Type B pancreatic cell (in vitro differentiated cells): ENCODE measurements around the gene CDC123. TPM values are rescaled to one million over a fixed set of nuclear protein-coding genes. Genes with fewer than 3 reads are reported as not detected.
"Not testable (repeated sequence)": the region's sequence is repeated elsewhere in the genome, so short reads cannot be mapped to it uniquely, and the experiment has no call there.

Source experiments
- DNase-seq: peaks from one replicate; pipeline ENCODE4 v3.0.0; 2021; ENCODE audit warnings: mixed read lengths; ENCODE audit not compliant: unreplicated experiment; ENCODE audit errors: extremely low spot score
- H3K27ac Mint-ChIP-seq: 2 replicates; pipeline ENCODE4 v1.8.0; 2021; ENCODE audit warnings: mild to moderate bottlenecking, mixed read lengths
- H3K27me3 Mint-ChIP-seq: 2 replicates; pipeline ENCODE4 v1.8.0; 2021; ENCODE audit warnings: mixed read lengths
- H3K36me3 Mint-ChIP-seq: 2 replicates; pipeline ENCODE4 v1.8.0; 2021; ENCODE audit warnings: mixed read lengths
- H3K4me1 Mint-ChIP-seq: one replicate; pipeline ENCODE4 v1.8.0; 2021; ENCODE audit warnings: mixed read lengths; ENCODE audit not compliant: unreplicated experiment
- H3K4me3 Mint-ChIP-seq: 2 replicates; pipeline ENCODE4 v1.8.0; 2021; ENCODE audit warnings: mild to moderate bottlenecking, mixed read lengths
- H3K9me3 Mint-ChIP-seq: 2 replicates; pipeline ENCODE4 v1.8.0; 2021; ENCODE audit warnings: mixed read lengths
- CTCF ChIP-seq: fragments of 200-600 bp; sonication (generic); conservative IDR thresholded peaks from 2 replicates; pipeline ENCODE4 v1.5.0; 2021; ENCODE audit warnings: antibody characterized with exemption, mild to moderate bottlenecking
- total RNA-seq: library from RNA; stranded (reverse); gene quantifications from 2 replicates; pipeline ENCODE4 v1.2.1, GENCODE V29; 2021; ENCODE audit warnings: low replicate concordance

The CDC123 gene
- total RNA-seq, 1 donor from 2014 or later = 81.5 TPM

- DNase-seq = peak; percentile 82
- H3K27me3 Mint-ChIP-seq = no peaks in the 10 kb centered on the region
- H3K27ac Mint-ChIP-seq = peak overlapping the region; percentile 90
- H3K4me1 Mint-ChIP-seq = peaks cover 9% of the 10 kb centered on the region
- TF ChIP-seq CTCF = peak; percentile 85
- H3K4me3 Mint-ChIP-seq = peak overlapping the region; percentile 85
- H3K36me3 Mint-ChIP-seq = no peaks in the 10 kb centered on the region
- H3K9me3 Mint-ChIP-seq = no peaks in the 10 kb centered on the region
Observed at GRCh38 chr10:12264204-12264940, 68.4 kb downstream of the CDC123 start.

- H3K9me3 Mint-ChIP-seq = peaks cover 4% of the 10 kb centered on the region
- no peaks in the 10 kb centered on the region for H3K27me3 Mint-ChIP-seq
- peaks cover 9% of the 10 kb centered on the region for H3K4me1 Mint-ChIP-seq
- no peaks in the 10 kb centered on the region for H3K36me3 Mint-ChIP-seq
- peak overlapping the region; percentile 26 for H3K27ac Mint-ChIP-seq
- no peak for TF ChIP-seq CTCF
- H3K4me3 Mint-ChIP-seq = no peak overlapping the region
- no peak for DNase-seq
Observed at GRCh38 chr10:12269056-12269455, 73.1 kb downstream of the CDC123 start.

GRCh38 chr10:12271210-12271540, 75.2 kb downstream of the CDC123 start:
- no peak for DNase-seq
- H3K27ac Mint-ChIP-seq = peak overlapping the region; percentile 80
- peaks cover 4% of the 10 kb centered on the region for H3K9me3 Mint-ChIP-seq

GRCh38 chr10:12277862-12278261, 81.9 kb downstream of the CDC123 start:
- DNase-seq, H3K9me3 Mint-ChIP-seq, H3K27me3 Mint-ChIP-seq, H3K4me3 Mint-ChIP-seq, H3K4me1 Mint-ChIP-seq, H3K27ac Mint-ChIP-seq, H3K36me3 Mint-ChIP-seq: not testable (repeated sequence)

More at GRCh38 chr10:12271210-12271540, 75.2 kb downstream of the CDC123 start:
- Mint-ChIP-seq H3K4me3 (no peak overlapping the region), H3K4me1 (no peaks in the 10 kb centered on the region), H3K36me3 (no peaks in the 10 kb centered on the region), H3K27me3 (no peaks in the 10 kb centered on the region)
- TF ChIP-seq CTCF = no peak

- no peak overlapping the region for H3K27ac Mint-ChIP-seq
Observed at GRCh38 chr10:12279281-12279680, 83.3 kb downstream of the CDC123 start.

More at GRCh38 chr10:12279281-12279680, 83.3 kb downstream of the CDC123 start:
- Mint-ChIP-seq H3K9me3 (peaks cover 4% of the 10 kb centered on the region), H3K36me3 (no peaks in the 10 kb centered on the region), H3K4me1 (no peaks in the 10 kb centered on the region), H3K27me3 (no peaks in the 10 kb centered on the region), H3K4me3 (no peak overlapping the region)
- TF ChIP-seq CTCF = no peak
- no peak for DNase-seq
